ENCODE measurements around the gene ARHGAP42. TPM values are rescaled to one million over a fixed set of nuclear protein-coding genes. Genes with fewer than 3 reads are reported as not detected.

The ARHGAP42 gene
- total RNA-seq, 2 donors from 2014 or later: 1.6 to 5.1 TPM

DNA sequence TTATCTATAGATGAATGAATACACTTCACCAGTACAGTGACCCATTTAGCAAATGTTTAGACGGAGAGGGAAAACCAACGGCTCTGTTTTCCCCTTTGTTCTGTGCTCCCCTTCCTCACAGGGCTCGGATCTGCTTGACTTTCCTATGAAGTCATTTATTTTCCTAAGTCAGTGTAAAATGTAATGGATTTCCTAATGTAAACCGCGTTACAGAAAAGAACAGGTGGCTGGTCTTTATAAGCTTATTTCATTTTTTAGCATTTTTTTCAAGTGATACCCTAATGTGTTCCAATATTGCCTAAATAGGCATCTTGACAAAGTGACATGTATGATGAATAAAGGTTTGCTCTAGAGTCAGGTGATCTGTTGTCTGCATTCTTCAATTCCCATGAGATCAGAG is 235.0 kb downstream of the ARHGAP42 start:
- no peak for DNase-seq (ENCODE audit: low spot score)
- H3K27me3 Mint-ChIP-seq: no peaks in the 10 kb centered on the region
- no peaks in the 10 kb centered on the region for H3K9me3 Mint-ChIP-seq
- H3K4me1 Mint-ChIP-seq (ENCODE audit: low read depth in 2 of 2): peaks cover 0 to 5% of the 10 kb centered on the region in 2 donors
- no peak overlapping the region for H3K4me3 Mint-ChIP-seq
- no peak for ATAC-seq
- no peak overlapping the region for H3K27ac Mint-ChIP-seq
- no peaks in the 10 kb centered on the region for H3K36me3 Mint-ChIP-seq

DNA sequence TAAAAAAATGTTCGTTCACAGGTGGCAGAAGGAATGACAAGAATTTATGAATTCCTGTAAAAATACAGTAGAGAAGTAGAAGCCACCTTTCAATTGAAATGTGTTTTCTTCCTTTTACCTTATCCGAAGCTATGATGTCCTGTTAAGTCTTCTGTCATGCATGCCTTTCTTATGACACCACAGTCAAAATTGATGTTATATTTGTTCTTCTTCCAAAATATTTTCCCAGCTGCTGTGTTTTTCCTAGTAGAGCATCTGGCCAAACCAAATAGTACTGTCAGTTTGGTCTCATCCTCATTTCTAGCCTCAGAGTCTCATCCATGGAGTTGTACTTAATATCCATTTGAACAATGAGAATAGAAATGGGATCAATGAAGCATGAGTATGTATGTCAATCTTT is 236.5 kb downstream of the ARHGAP42 start:
- DNase-seq (ENCODE audit: low spot score) (no peak), ATAC-seq (no peak)
- H3K36me3 Mint-ChIP-seq: no peaks in the 10 kb centered on the region
- H3K9me3 Mint-ChIP-seq: no peaks in the 10 kb centered on the region
- no peak overlapping the region for H3K4me3 Mint-ChIP-seq
- H3K4me1 Mint-ChIP-seq (ENCODE audit: low read depth in 2 of 2): peaks cover 0 to 8% of the 10 kb centered on the region in 2 donors
- H3K27ac Mint-ChIP-seq: no peak overlapping the region
- no peaks in the 10 kb centered on the region for H3K27me3 Mint-ChIP-seq

DNA sequence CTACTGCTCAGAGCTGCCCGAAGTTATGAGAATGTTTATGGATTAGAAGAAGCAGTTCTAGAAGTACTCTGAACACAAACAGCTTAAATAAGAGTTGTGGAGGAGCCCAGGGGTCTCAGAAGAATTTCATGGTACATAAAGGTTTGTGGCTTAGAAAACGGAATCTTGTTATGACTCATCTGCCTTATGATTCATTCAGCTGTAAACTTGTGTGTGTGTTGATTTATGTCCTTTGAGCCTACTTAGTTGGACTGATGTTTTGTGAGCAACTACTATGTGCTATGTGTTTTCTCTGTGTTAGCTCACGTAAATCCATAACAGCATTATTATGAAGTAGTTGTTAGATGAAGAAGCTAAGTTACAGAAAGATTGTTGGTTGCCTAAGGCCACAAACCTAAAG is 238.8 kb downstream of the ARHGAP42 start:
- ATAC-seq (peak; percentile 50 to 79), DNase-seq (ENCODE audit: low spot score) (no peak)
- Mint-ChIP-seq H3K27me3 (no peaks in the 10 kb centered on the region), H3K36me3 (no peaks in the 10 kb centered on the region), H3K9me3 (no peaks in the 10 kb centered on the region), H3K4me3 (no peak overlapping the region), H3K4me1 (ENCODE audit: low read depth in 2 of 2) (peaks cover 0 to 8% of the 10 kb centered on the region in 2 donors), H3K27ac (no peak overlapping the region)

DNA sequence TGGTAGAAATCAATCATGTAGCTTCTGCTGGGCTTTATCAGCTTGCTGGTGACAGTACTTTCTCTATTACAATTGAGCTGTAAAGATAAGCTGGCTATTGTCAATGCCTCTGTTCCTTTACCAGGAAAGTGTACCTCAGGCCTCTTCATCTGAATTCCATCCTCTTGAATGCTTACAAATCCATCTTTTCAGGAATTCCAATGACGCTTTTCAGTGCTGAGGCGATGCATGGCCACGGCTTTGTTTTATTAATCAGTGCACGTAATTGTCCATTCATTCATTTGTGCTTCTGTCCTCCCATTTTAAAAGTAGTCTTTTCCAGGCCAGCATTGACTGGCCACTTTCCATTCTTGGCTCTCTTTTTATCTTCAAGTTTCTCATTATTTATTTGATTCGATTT is 240.5 kb downstream of the ARHGAP42 start:
- H3K9me3 Mint-ChIP-seq: no peaks in the 10 kb centered on the region
- DNase-seq (ENCODE audit: low spot score): no peak
- no peak overlapping the region for H3K27ac Mint-ChIP-seq
- H3K4me1 Mint-ChIP-seq (ENCODE audit: low read depth in 2 of 2): peaks cover 0 to 8% of the 10 kb centered on the region in 2 donors
- no peak overlapping the region for H3K4me3 Mint-ChIP-seq
- H3K36me3 Mint-ChIP-seq: no peaks in the 10 kb centered on the region
- no peaks in the 10 kb centered on the region for H3K27me3 Mint-ChIP-seq
- ATAC-seq: no peak

DNA sequence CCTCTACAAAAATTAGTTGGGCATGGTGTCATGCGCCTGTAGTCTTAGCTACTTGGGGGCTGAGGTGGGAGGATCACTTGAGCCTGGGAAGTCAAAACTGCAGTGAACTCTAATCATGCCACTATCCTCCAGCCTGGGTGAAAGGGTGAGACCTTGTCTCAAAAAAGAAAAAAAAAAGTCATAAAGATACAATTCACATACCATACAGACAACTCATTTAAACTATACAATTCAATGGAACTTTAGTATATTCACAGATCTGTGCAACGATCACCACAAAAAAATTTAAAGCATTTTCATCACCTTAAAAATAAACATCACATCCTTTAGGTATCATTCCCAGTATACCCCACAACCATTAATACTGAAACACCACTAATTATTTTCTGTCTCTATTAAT is 241.3 kb downstream of the ARHGAP42 start:
- ATAC-seq (no peak), DNase-seq (ENCODE audit: low spot score) (no peak)
- peaks cover 0 to 8% of the 10 kb centered on the region in 2 donors for H3K4me1 Mint-ChIP-seq (ENCODE audit: low read depth in 2 of 2)
- no peak overlapping the region for H3K27ac Mint-ChIP-seq
- H3K36me3 Mint-ChIP-seq: no peaks in the 10 kb centered on the region
- no peak overlapping the region for H3K4me3 Mint-ChIP-seq
- H3K27me3 Mint-ChIP-seq: no peaks in the 10 kb centered on the region
- no peaks in the 10 kb centered on the region for H3K9me3 Mint-ChIP-seq

DNA sequence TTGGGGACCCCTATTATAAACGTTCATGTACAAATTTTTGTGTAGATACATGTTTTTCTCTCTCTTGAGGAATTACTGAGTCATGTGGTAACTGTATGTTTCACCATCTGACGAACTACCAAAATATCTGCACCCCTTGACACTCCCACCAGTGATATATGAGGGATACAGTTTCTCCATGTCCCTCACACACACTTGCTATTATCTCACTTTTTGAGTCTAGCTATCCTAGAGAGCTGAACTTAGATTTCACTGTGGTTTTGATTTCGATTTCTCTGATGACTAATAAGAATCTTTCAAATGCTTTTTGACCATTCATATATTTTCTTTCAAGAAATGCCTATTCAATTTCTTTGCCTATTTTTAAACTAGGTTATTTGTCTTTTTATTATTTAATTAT is 242.3 kb downstream of the ARHGAP42 start:
- Mint-ChIP-seq H3K27me3 (no peaks in the 10 kb centered on the region), H3K27ac (no peak overlapping the region), H3K4me1 (ENCODE audit: low read depth in 2 of 2) (peaks cover 0 to 8% of the 10 kb centered on the region in 2 donors), H3K9me3 (no peaks in the 10 kb centered on the region), H3K36me3 (no peaks in the 10 kb centered on the region), H3K4me3 (no peak overlapping the region)
- DNase-seq (ENCODE audit: low spot score) (no peak), ATAC-seq (peak in 1 of 2 donors; percentile 58)

DNA sequence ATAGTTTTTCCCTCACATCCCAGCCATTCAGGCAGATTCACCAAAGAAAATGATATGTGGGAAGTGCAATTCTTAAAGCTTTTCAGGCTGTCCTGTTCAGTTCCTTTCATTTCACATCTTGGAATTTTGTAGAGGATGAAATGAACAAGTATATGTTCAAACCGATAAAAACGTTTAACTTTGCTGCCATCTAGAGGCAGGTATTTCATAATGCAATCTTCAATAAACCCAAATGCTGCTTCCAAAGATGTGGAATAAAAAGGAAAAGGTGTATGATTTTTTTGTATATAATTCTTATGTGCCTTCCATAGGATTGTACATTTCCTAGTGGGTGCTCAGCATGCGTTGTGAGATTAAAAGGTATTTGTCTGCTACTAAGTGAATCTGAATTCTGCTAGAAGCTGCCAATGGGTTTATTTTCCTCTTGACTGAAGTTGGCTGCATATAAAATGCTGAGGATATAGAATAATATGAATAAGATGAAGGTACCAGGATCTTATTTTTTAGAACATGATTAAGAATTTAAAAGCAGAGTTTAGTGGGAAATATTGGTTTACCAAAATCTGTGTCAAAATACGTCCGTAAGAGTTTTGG is 243.2 kb downstream of the ARHGAP42 start:
- Mint-ChIP-seq H3K27me3 (no peaks in the 10 kb centered on the region), H3K36me3 (no peaks in the 10 kb centered on the region), H3K4me3 (no peak overlapping the region), H3K4me1 (ENCODE audit: low read depth in 2 of 2) (peaks cover 0 to 8% of the 10 kb centered on the region in 2 donors), H3K9me3 (no peaks in the 10 kb centered on the region), H3K27ac (no peak overlapping the region)
- ATAC-seq (no peak), DNase-seq (ENCODE audit: low spot score) (no peak)

DNA sequence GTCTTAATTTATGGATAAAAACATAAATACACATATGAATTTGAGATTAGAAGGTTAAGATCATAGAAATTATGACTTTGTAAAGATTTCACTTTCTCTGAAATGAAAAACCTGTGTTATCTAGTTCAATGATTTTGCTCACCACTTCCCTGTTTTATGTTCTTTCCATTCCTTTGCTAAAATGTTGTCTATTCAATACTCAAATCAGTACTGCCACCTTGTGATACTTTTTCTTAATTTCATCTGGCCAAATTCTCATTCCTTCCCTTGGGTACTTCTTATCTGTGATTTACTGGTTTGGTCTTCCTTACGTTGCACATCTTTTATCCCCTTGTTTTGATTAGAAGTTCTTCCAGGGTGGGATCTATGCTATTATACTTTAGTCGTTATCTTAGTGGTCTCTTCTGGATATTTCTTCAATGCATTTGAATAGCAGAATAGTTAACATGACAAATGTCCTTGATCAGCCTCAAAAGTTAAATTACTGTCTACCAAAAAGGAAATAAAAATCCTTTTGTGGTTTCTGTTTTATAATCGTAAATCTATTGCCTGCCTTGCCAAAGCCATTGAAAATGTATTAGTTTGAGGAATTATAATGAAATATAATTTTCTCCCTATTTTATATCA is 245.5 kb downstream of the ARHGAP42 start:
- Mint-ChIP-seq H3K4me1 (ENCODE audit: low read depth in 2 of 2) (peaks cover 0 to 2% of the 10 kb centered on the region in 2 donors), H3K36me3 (no peaks in the 10 kb centered on the region), H3K27me3 (no peaks in the 10 kb centered on the region), H3K9me3 (no peaks in the 10 kb centered on the region), H3K27ac (no peak overlapping the region), H3K4me3 (no peak overlapping the region)
- ATAC-seq (no peak), DNase-seq (ENCODE audit: low spot score) (no peak)

DNA sequence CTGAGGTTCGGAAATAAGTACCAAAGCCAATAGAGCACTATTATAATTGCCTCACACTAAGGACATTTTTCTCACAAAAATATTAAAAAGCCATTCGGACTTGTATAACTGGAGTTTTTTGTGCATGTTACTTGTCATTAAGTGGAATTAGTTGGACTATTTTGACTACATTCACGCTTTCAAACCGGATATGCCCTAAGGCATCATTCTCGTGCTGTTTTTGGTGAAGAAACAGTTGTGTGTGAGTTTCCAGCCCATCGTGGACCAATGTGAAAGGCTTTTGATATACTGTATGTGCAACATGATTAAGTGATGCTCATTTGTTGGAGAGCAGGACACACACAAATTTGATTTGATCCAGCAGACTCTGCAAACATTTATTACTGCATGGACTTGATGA is 249.7 kb downstream of the ARHGAP42 start:
- Mint-ChIP-seq H3K27me3 (no peaks in the 10 kb centered on the region), H3K27ac (no peak overlapping the region), H3K9me3 (no peaks in the 10 kb centered on the region), H3K36me3 (no peaks in the 10 kb centered on the region), H3K4me1 (ENCODE audit: low read depth in 2 of 2) (no peaks in the 10 kb centered on the region), H3K4me3 (no peak overlapping the region)
- no peak for ATAC-seq
- no peak for DNase-seq (ENCODE audit: low spot score)

DNA sequence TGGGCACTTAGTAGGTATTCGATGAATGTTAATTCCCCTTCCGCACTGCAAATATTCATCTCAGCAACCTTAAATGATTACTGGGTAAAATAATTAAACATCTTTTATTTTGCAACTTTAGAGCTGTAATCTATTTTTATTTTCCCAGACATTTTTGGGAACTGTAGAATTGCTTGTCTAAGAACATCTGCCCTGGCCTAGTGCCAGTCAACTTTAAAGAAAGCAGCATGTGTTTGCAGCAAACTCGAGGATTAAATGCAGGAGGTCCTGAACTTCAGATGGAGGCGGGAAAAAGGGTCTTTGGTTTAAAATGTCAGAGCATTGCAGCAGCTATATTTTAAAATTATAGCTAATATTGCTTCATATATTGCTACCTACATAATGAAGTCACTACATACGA is 252.5 kb downstream of the ARHGAP42 start:
- H3K27ac Mint-ChIP-seq: no peak overlapping the region
- DNase-seq (ENCODE audit: low spot score): no peak
- no peak for ATAC-seq
- no peaks in the 10 kb centered on the region for H3K4me1 Mint-ChIP-seq (ENCODE audit: low read depth in 2 of 2)
- H3K9me3 Mint-ChIP-seq: no peaks in the 10 kb centered on the region
- H3K27me3 Mint-ChIP-seq: no peaks in the 10 kb centered on the region
- no peak overlapping the region for H3K4me3 Mint-ChIP-seq
- no peaks in the 10 kb centered on the region for H3K36me3 Mint-ChIP-seq

DNA sequence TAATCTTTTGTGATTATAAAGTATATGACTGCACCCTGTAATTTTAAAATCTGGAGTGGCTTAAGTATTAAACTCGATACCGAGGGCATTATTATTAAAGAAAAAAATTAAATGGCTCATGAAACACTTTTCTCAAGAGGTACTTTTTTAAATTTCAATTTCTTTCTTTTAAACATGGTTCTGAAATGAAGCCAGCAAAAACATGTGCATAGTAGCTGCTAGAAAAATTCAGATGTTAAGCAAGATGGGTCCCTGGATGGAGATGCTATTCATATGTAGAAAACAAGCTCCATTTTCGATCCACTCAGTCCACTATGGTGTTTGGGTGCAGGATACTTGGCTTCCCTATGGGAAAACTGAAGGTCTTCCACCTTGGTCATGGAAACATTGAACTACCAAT is 253.0 kb downstream of the ARHGAP42 start:
- DNase-seq (ENCODE audit: low spot score) (no peak), ATAC-seq (no peak)
- Mint-ChIP-seq H3K9me3 (no peaks in the 10 kb centered on the region), H3K27ac (no peak overlapping the region), H3K4me1 (ENCODE audit: low read depth in 2 of 2) (no peaks in the 10 kb centered on the region), H3K27me3 (no peaks in the 10 kb centered on the region), H3K36me3 (no peaks in the 10 kb centered on the region), H3K4me3 (no peak overlapping the region)

DNA sequence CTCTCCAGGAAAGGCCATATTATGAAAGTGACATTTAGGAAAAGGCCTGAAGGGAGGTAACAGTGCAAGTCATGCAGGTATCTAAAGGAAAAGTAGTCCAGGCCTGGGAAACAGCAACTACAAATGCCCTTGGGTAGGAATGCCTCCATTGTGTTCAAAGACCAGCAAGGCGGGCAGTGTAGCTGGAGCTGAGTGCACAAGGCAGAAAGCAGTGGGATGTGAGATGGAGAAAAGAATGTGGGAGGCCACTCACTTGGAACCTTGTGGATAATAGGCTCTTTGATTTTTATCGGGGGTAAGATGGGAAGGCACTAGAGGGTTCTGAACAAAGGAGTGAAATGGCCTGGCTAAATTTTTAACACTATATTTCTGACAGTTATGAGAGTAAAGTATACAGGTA is 253.9 kb downstream of the ARHGAP42 start:
- Mint-ChIP-seq H3K9me3 (no peaks in the 10 kb centered on the region), H3K27ac (no peak overlapping the region), H3K27me3 (no peaks in the 10 kb centered on the region), H3K4me3 (no peak overlapping the region), H3K36me3 (no peaks in the 10 kb centered on the region), H3K4me1 (ENCODE audit: low read depth in 2 of 2) (no peaks in the 10 kb centered on the region)
- DNase-seq (ENCODE audit: low spot score) (no peak), ATAC-seq (no peak)

DNA sequence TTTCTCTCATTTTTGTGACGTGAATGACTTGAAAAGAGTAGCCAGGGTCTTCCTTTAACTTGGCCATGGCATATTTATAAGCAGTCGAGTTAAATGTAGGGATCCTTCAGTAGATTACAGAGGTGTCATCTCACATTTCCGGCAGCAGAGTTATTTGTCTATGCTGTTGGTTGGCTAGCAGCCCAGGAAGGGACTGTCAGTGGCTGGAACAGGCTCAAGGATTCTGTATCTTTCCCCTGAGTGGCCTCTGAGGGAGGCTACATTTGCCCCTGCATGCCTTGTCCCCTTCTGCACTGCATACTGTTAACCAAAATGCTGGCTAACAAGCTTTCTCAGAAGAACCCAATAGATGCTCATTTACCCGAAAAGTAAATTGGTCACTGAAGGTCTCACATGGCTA is 254.9 kb downstream of the ARHGAP42 start:
- Mint-ChIP-seq H3K36me3 (no peaks in the 10 kb centered on the region), H3K27ac (no peak overlapping the region), H3K27me3 (no peaks in the 10 kb centered on the region), H3K4me3 (no peak overlapping the region), H3K9me3 (no peaks in the 10 kb centered on the region), H3K4me1 (ENCODE audit: low read depth in 2 of 2) (no peaks in the 10 kb centered on the region)
- ATAC-seq (no peak), DNase-seq (ENCODE audit: low spot score) (no peak)

DNA sequence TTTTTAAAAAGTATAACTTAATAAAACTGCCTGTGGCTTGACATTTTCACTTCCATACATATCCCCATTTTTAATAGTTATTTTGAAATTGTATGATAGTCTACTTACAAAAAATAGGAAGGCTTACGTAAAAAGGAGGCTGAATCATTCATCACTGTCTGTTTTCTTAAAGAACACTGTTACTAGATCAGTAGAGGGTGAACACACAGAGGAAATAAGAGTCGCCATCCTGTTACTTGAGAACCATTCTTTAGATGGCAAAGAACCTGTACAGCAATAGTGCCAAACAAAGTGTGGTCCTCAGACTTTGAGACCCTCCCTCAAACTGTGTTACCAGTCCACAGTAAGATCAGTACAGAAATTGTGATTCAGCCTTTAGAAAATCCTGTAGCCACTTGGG is 261.8 kb downstream of the ARHGAP42 start:
- no peak for ATAC-seq
- H3K4me1 Mint-ChIP-seq (ENCODE audit: low read depth in 2 of 2): peaks cover 0 to 5% of the 10 kb centered on the region in 2 donors
- no peak overlapping the region for H3K4me3 Mint-ChIP-seq

DNA sequence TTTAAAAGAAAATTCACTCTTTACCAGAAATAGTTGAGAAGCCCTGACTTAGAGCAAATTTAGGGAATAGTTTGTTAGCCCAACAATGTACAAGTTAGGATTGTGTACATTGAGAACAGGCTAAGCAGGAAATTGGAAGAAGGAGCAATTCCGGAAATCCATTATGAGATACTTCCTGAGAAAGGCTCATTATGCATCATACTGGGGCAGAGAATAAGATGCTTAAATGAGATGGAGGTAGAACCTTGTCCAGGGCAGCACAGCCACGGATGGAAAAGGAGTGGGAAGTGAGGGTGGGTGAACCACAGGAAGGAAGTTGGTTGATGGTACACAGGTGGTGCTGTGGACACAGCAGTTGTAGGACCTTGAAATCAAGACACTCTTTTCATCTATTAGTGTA is 262.4 kb downstream of the ARHGAP42 start:
- no peaks in the 10 kb centered on the region for H3K36me3 Mint-ChIP-seq
- no peaks in the 10 kb centered on the region for H3K27me3 Mint-ChIP-seq
- no peaks in the 10 kb centered on the region for H3K9me3 Mint-ChIP-seq
- peaks cover 0 to 5% of the 10 kb centered on the region in 2 donors for H3K4me1 Mint-ChIP-seq (ENCODE audit: low read depth in 2 of 2)
- ATAC-seq: no peak
- no peak overlapping the region for H3K4me3 Mint-ChIP-seq
- H3K27ac Mint-ChIP-seq: no peak overlapping the region
- DNase-seq (ENCODE audit: low spot score): no peak

More for the DNA sequence above, 261.8 kb downstream of the ARHGAP42 start:
- no peak for DNase-seq (ENCODE audit: low spot score)
- Mint-ChIP-seq H3K36me3 (no peaks in the 10 kb centered on the region), H3K27ac (no peak overlapping the region), H3K27me3 (no peaks in the 10 kb centered on the region), H3K9me3 (no peaks in the 10 kb centered on the region)

Measured in natural killer cell treated with Interleukin-12 subunit alpha and Interleukin-12 subunit beta and Interleukin-15 and Interleukin-18, amount 100 ng/mL, for 72 hours (primary cell).